Endodermal cell (in vitro differentiated cells): ENCODE results near the gene PLCB4. TPM values are rescaled to one million over a fixed set of nuclear protein-coding genes. Genes with fewer than 3 reads are reported as not detected.

Source experiments
- DNase-seq: peaks from one replicate; pipeline ENCODE4 v3.0.0-alpha.2; 2017
- H3K27ac ChIP-seq: 2 replicates; pipeline ENCODE4 v1.5.1; 2013; ENCODE audit warnings: mild to moderate bottlenecking, low read depth, low read length, moderate library complexity
- H3K27me3 ChIP-seq: 2 replicates; pipeline ENCODE4 v1.6.1; 2013; ENCODE audit warnings: mild to moderate bottlenecking, low read length, moderate library complexity; ENCODE audit not compliant: insufficient read depth, control insufficient read depth, poor library complexity, severe bottlenecking
- H3K36me3 ChIP-seq: 2 replicates; pipeline ENCODE4 v1.7.0; 2013; ENCODE audit warnings: mild to moderate bottlenecking, low read length, moderate library complexity; ENCODE audit not compliant: control insufficient read depth, insufficient read depth
- H3K4me1 ChIP-seq: one replicate; pipeline ENCODE4 v1.7.0; 2013; ENCODE audit warnings: low read length; ENCODE audit not compliant: control insufficient read depth, insufficient read depth
- H3K4me3 ChIP-seq: 2 replicates; pipeline ENCODE4 v1.5.1; 2013; ENCODE audit warnings: mild to moderate bottlenecking, low read length, moderate library complexity
- H3K9ac ChIP-seq: 2 replicates; pipeline ENCODE4 v1.6.1; 2013; ENCODE audit warnings: mild to moderate bottlenecking, low read length, moderate library complexity; ENCODE audit not compliant: poor library complexity, severe bottlenecking; ENCODE audit errors: extremely low read depth
- H3K9me3 ChIP-seq: 2 replicates; pipeline ENCODE4 v1.6.1; 2013; ENCODE audit warnings: mild to moderate bottlenecking, low read length, moderate library complexity; ENCODE audit not compliant: control insufficient read depth
- H3K27ac Mint-ChIP-seq: 2 replicates; pipeline ENCODE4 v1.8.0; 2020; ENCODE audit warnings: mixed read lengths
- H3K27me3 Mint-ChIP-seq: 2 replicates; pipeline ENCODE4 v1.8.0; 2021; ENCODE audit warnings: mild to moderate bottlenecking, mixed read lengths; ENCODE audit not compliant: insufficient read depth
- H3K36me3 Mint-ChIP-seq: 2 replicates; pipeline ENCODE4 v1.8.0; 2020; ENCODE audit warnings: low read depth, mixed read lengths
- H3K4me1 Mint-ChIP-seq: 2 replicates; pipeline ENCODE4 v1.8.0; 2020; ENCODE audit warnings: mixed read lengths
- H3K4me3 Mint-ChIP-seq: 2 replicates; pipeline ENCODE4 v1.8.0; 2020; ENCODE audit warnings: mild to moderate bottlenecking, moderate library complexity, mixed read lengths
- H3K9me3 Mint-ChIP-seq: 2 replicates; pipeline ENCODE4 v1.8.0; 2020; ENCODE audit warnings: mild to moderate bottlenecking, mixed read lengths
- CTCF ChIP-seq: fragments of 200-600 bp; sonication (generic); conservative IDR thresholded peaks from 2 replicates; pipeline ENCODE4 v1.5.0; 2021; ENCODE audit warnings: antibody characterized with exemption, mild to moderate bottlenecking
- WGBS, 2 experiments: methylation state at CpG; one replicate each; pipeline versions ENCODE4 v1.1.5 to v1.1.7; 2013; ENCODE audit warnings: missing lambda C conversion rate in 2 of 2, mixed read lengths in 1 of 2; ENCODE audit not compliant: insufficient coverage in 1 of 2, insufficient read length in 1 of 2; 5-methylcytosine and 5-hydroxymethylcytosine counted together
- total RNA-seq, 2 donors: library from RNA; stranded (reverse); fragmentation: NEBNext Ultra II Directional in 1 of 2; extraction: Animal tissue kit (Norgen Biotek cat#: 25700) in 1 of 2; gene quantifications; 2 replicates in 1 of 2; 3 replicates in 1 of 2; pipeline ENCODE4 v1.2.1, GENCODE V29; 2021

PLCB4 gene
- total RNA-seq, 2 donors from 2014 or later: 14.4 to 14.6 TPM

DNA sequence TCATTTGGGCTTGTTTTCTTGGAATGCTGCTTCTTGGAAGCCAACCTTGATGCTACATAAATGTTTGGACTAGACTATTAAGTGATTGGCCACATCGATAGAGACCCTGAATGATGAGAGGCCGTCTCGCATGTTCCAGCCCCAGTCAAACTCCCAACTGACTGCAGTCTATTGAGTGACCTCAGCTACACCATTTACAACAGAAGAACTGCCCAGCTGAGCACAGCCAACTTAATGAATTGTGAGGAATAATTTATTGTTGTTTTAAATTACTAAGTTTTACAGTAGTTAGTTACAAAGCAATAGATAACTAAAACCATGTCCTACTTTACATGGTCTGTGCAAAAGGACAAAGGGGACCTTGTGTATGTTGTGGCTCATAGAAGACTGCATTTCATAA lies 63.0 kb downstream of the PLCB4 start:
- WGBS, 2 experiments: 100% methylated on average over 3 of the region's 3 CpGs; no CpG with 5 or more reads in 1 of the 2 experiments
- H3K9me3 ChIP-seq: no peaks in the 10 kb centered on the region
- H3K27ac ChIP-seq: no peak overlapping the region
- Mint-ChIP-seq H3K27ac (no peak overlapping the region), H3K9me3 (no peaks in the 10 kb centered on the region), H3K36me3 (no peaks in the 10 kb centered on the region), H3K4me1 (peaks cover 11% of the 10 kb centered on the region), H3K27me3 (no peaks in the 10 kb centered on the region), H3K4me3 (no peak overlapping the region)
- DNase-seq: no peak
- peaks cover 7% of the 10 kb centered on the region for H3K4me1 ChIP-seq
- no peak overlapping the region for H3K9ac ChIP-seq
- TF ChIP-seq CTCF: no peak
- H3K4me3 ChIP-seq: no peak overlapping the region
- no peaks in the 10 kb centered on the region for H3K36me3 ChIP-seq
- H3K27me3 ChIP-seq: no peaks in the 10 kb centered on the region

GRCh38 chr20:9134346-9134745 lies 65.5 kb downstream of the PLCB4 start:
- Histone ChIP-seq H3K4me1 (peaks cover 7% of the 10 kb centered on the region), H3K36me3 (no peaks in the 10 kb centered on the region), H3K9me3 (no peaks in the 10 kb centered on the region), H3K27ac (no peak overlapping the region), H3K4me3 (no peak overlapping the region), H3K9ac (no peak overlapping the region), H3K27me3 (no peaks in the 10 kb centered on the region)
- H3K36me3 Mint-ChIP-seq: no peaks in the 10 kb centered on the region
- TF ChIP-seq CTCF: no peak
- no peak overlapping the region for H3K27ac Mint-ChIP-seq
- H3K27me3 Mint-ChIP-seq: no peaks in the 10 kb centered on the region
- no peak overlapping the region for H3K4me3 Mint-ChIP-seq
- peaks cover 14% of the 10 kb centered on the region for H3K4me1 Mint-ChIP-seq
- 90% methylated on average over 2 of the region's 2 CpGs; no CpG with 5 or more reads in 1 of the 2 experiments for WGBS, 2 experiments
- DNase-seq: no peak
- H3K9me3 Mint-ChIP-seq: no peaks in the 10 kb centered on the region

GRCh38 chr20:9136114-9136513 lies 67.2 kb downstream of the PLCB4 start:
- Histone ChIP-seq H3K4me3 (no peak overlapping the region), H3K36me3 (no peaks in the 10 kb centered on the region), H3K9me3 (no peaks in the 10 kb centered on the region), H3K4me1 (peaks cover 3% of the 10 kb centered on the region), H3K9ac (no peak overlapping the region), H3K27me3 (no peaks in the 10 kb centered on the region), H3K27ac (no peak overlapping the region)
- no peak for DNase-seq
- no peak overlapping the region for H3K27ac Mint-ChIP-seq
- H3K27me3 Mint-ChIP-seq: no peaks in the 10 kb centered on the region
- peaks cover 6% of the 10 kb centered on the region for H3K4me1 Mint-ChIP-seq
- no peaks in the 10 kb centered on the region for H3K36me3 Mint-ChIP-seq
- no peak overlapping the region for H3K4me3 Mint-ChIP-seq
- no peak for TF ChIP-seq CTCF
- 79% methylated on average over 3 of the region's 3 CpGs; no CpG with 5 or more reads in 1 of the 2 experiments for WGBS, 2 experiments
- H3K9me3 Mint-ChIP-seq: no peaks in the 10 kb centered on the region
